A549 treated with AZD9567 at 1 μM for 4 hours (cell line): Measurements from ENCODE around the gene TAX1BP1. TPM values are rescaled to one million over a fixed set of nuclear protein-coding genes. Genes with fewer than 3 reads are reported as not detected.

ENCODE experiments used
- total RNA-seq: library from RNA; stranded (reverse); fragments of 200-300 nt; extraction: Qiagen RNA extraction; gene quantifications from 5 replicates; pipeline ENCODE4 v1.2.3, GENCODE V29; 2022; ENCODE audit not compliant: insufficient read depth

Gene TAX1BP1
- total RNA-seq, result 65.0 to 126 TPM (median 74.0 TPM) in 5 replicates

DNA sequence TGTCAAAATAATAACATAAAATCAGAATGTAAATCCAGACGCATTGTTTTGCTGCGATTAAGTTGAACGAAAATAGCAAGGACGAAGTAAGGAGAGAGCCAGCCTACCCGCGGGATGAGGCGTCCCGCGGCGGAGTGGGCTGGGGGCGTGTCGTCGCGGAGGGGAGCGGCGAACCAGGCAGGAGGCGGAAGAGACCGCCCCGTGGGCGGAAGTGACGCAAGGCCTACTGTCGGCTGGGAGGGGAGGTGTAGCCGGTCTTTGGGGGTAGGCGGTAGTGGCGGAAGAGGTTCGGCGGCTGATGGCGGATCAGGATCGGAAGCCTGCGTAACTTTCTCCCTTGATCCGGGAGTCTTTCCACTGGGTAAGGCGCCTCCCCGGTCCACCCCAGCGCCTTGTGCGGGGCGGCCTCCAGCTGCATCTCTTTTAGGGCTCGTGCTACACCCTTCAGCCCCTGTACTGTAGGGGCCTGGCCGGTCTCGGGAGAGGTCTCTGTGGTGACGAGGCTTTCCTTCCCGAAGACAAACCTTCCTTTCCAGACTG, at the start of gene TAX1BP1:
Gene TAX1BP1 (plus strand): TSS at position 254 of the 540 bp plus-strand sequence. CDS start 8,363 bp downstream, outside the sequence.

Other genes starting within 250 kb of the TAX1BP1 start
- gene HIBADH, start 77.3 kb upstream of the TAX1BP1 start, total RNA-seq, result 39.2 to 46.9 TPM (median 42.8 TPM) in 5 replicates